GM19193 (cell line): ENCODE measurements around the gene TNRC18.

Experiments
- POLR2A ChIP-seq: IDR thresholded peaks from 4 replicates; pipeline ENCODE4 v1.6.1; 2011; ENCODE audit not compliant: insufficient read depth, insufficient read length; ENCODE audit errors: extremely low read depth

Gene TNRC18

DNA sequence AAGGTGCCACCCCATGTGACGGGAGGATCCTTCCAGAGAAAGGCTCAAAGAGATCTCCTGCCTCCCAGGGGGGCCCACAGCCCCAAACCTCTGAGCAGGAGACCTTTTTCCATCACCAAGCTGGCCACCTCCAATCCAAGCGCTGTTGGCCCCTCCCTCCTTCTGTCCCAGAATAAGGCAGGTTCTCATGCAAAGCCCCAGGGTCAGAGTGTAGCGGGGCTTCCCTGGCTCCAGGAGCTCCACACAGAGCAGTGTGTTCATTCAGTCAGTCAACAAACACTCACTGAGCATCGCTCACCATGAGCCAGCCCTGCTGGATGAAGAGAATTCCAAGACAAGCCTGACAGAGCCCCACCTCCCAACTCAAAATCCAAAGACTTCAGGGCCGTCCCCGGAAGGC, 39.0 kb downstream of the TNRC18 start:
- no peak for TF ChIP-seq POLR2A

- TF ChIP-seq POLR2A, result no peak
Observed at GRCh38 chr7:5383314-5384098, 40.1 kb downstream of the TNRC18 start.

DNA sequence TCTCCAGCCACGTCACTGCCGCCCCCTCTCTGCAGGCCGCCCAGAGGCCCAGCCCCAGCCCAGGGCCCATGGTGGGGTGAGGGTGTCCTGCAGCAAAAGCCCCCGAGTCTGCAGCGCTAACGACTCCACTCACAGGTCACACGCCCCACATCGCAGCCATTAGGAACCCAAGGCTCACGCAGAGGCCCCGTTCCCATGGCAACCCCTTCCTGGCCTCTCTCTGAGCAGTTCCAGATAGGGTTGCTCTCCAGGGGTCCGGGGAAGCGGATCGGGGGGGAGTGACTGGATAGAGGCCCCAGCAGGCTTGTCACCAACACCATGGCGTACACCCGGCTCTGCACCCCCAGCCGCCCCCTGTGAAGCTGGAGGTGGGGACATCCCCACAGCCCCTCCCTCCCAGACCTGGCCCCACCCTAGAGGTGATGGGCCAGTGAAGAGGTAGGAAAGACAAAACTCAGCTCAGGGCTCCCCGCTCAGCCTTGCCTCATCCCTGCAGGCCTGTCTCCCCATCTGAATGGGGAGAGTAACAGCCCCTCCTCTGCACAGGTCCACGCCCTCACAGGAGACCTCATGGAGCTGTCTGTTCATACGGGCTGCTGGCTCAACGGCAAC, 41.2 kb downstream of the TNRC18 start:
- TF ChIP-seq POLR2A, result no peak

GRCh38 chr7:5381071-5381772, 42.4 kb downstream of the TNRC18 start:
- TF ChIP-seq POLR2A, result no peak

- TF ChIP-seq POLR2A, result no peak
Observed at GRCh38 chr7:5380350-5381070, 43.1 kb downstream of the TNRC18 start.

- TF ChIP-seq POLR2A, result no peak
Observed at GRCh38 chr7:5379546-5379945, 44.1 kb downstream of the TNRC18 start.

DNA sequence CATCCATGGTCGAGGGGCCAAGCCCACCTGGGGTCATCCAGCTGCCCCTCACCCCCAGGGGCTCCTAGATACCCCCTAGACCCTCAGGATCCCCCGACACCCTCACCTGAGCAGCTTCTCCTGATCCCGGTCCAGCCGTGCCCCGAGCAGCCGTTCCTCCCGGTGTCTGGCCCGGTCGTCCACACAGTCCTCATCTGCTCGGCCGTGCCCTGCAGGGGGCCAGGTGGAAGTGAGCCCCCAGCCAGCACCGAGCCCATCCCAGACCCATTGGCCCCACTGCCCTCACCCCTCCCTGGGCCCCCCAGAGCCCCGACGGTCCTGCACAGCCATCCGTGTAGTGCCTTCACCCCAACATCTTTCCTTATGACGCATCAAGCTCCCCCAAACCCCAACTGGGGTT, 45.8 kb downstream of the TNRC18 start:
- no peak for TF ChIP-seq POLR2A

DNA sequence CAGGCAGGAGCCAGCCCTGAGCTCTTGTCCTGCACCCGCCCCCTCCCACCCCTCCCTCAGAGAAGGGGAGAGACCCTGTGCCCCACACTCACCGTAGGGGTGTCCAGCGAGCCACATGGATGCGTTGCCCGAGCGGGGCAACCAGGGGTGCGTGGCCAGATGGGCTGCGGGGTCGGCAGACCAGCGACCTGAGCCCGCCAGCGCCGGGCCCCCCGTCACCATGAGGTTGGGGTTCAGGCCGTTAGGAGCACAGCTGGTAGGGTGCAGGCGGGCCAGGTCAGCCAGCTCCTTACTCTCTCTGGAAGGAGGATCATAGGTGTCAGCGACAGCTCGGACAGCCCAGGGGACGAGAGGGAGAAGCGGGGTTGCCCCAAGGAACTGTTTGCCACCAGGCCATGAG, 46.4 kb downstream of the TNRC18 start:
- no peak for TF ChIP-seq POLR2A

DNA sequence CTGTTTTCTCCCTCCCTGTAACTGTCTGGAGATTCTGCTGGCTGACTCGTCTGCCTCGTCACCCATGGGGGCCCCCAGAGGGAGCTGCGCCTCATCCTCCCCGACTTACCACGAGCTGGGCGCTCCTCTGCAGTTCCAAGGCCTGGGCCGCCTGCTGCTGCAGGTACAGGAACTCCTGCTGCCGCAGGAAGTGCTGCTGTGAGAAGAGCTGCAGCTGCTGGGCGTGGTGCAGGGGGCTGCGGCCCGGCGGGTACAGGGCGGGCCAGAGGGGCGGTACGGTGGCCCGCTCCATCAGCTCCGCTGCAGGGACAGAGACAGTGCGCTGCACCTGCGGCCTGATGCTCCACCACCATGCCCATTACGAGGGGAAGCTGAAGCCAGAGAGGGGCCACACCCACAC, 47.7 kb downstream of the TNRC18 start:
- no peak for TF ChIP-seq POLR2A

DNA sequence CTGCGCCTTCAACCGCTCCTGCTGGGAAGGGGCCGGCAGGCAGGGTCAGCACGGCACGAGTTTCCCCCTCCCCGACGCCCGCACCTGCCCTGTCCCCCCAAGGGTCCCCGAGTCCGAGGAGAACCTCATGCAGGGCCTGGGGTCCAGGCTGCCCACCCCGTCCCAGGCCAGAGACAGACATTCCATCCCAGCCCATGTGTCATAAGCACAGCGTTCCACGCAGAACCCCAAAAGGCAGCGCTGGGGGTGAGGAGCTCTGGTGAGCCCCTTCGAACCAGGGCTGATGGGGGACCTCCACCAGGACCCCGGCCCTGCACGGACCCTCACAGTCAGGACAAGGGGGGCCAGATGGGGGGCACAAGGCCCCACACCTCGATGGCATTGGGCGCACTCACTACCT, 49.2 kb downstream of the TNRC18 start:
- TF ChIP-seq POLR2A, result no peak

GRCh38 chr7:5373300-5373699, 50.3 kb downstream of the TNRC18 start:
- TF ChIP-seq POLR2A, result no peak

- no peak for TF ChIP-seq POLR2A
Observed at GRCh38 chr7:5370454-5371353, 52.9 kb downstream of the TNRC18 start.

GRCh38 chr7:5367661-5368060, 56.0 kb downstream of the TNRC18 start:
- TF ChIP-seq POLR2A, result no peak

DNA sequence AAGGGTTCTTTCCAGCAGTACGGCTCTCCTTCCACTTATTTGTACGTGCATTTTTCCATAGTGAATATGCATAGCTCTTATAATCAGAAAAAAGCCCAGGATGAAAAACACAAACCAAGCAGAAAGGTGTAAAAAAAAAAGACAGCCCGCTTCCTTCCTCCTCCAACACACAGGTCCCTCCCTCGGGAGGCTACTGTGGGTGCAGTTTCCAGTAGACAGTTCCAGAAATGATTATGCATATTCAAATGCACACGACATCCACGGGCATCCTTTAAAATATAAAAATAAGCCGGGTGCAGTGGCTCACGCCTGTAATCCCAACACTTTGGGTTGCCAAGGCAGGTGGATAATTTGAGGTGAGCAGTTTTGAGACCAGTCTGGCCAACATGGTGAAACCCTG, 59.9 kb downstream of the TNRC18 start:
- TF ChIP-seq POLR2A, result no peak
